H1 (cell line): ENCODE results near the gene DHRS4L2.
"Not testable (repeated sequence)": the region's sequence is repeated elsewhere in the genome, so short reads cannot be mapped to it uniquely, and the experiment has no call there.

Experiments
- EZH2 ChIP-seq: fragments of 200-600 bp; sonication (generic); IDR thresholded peaks from 2 replicates; pipeline ENCODE4 v1.7.1; 2012; ENCODE audit warnings: low read depth, mild to moderate bottlenecking, moderate library complexity, low read length, inconsistent platforms; ENCODE audit not compliant: severe bottlenecking
- POLR2A ChIP-seq, 2 experiments: IDR thresholded peaks; 1 replicate in 1 of 2; 2 replicates in 1 of 2; pipeline ENCODE4 v1.6.1; 2011; ENCODE audit warnings: low read depth in 2 of 2, low read length in 2 of 2, mild to moderate bottlenecking in 2 of 2; ENCODE audit errors: control extremely low read depth in 1 of 2
- RBBP5 ChIP-seq: IDR thresholded peaks from 2 replicates; pipeline ENCODE4 v1.7.1; 2012; ENCODE audit warnings: low read depth, mild to moderate bottlenecking, inconsistent platforms, low read length, moderate library complexity, borderline replicate concordance
- SRF ChIP-seq: IDR thresholded peaks from 2 replicates; pipeline ENCODE4 v1.6.1; 2011; ENCODE audit warnings: mild to moderate bottlenecking, low read depth, low read length, moderate library complexity
- TF ChIP-seq, protein P1 (sequence below), 3 experiments: IDR thresholded peaks; 1 replicate in 2 of 3; 2 replicates in 1 of 3; pipeline versions ENCODE4 v1.5.1 to v1.6.1; 2011; ENCODE audit warnings: low read length in 3 of 3, mild to moderate bottlenecking in 3 of 3, inconsistent platforms in 2 of 3, low read depth in 1 of 3, moderate library complexity in 1 of 3; ENCODE audit not compliant: insufficient read depth in 1 of 3; ENCODE audit errors: control extremely low read depth in 1 of 3

DNA sequence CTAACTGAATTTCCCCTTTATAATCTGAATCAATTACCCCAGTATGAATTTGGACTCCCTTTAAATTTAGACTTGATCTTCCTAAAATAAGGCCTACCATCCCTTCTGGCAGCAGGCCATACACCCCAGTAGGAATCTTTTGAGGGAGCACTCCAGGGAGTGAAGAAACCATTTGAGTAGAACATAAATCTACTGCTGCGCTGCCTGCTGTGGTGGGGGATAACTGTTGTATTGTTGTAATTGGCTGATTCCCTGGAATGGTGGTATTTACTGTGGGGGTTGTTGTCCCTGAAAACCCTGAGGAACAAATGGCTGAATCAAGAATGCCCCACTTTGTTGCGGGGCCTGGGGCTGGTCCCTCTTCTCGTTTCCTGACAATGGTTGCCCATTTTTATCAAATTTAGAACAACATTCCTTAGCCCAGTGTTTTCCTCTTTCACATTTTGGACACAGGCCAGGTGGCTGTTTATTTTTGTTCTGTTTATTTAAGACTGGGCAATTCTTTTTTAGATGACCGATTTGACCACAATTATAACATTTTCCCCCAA lies 24.1 kb downstream of the DHRS4L2 start:
- not testable (repeated sequence) for TF ChIP-seq EZH2; POLR2A (IDR thresholded peaks at IDR 0.05; ENCODE audit: control extremely low read depth in 1 of 2, low read depth in 2 of 2, low read length in 2 of 2); RBBP5; SRF
- TF ChIP-seq, protein P1, sequence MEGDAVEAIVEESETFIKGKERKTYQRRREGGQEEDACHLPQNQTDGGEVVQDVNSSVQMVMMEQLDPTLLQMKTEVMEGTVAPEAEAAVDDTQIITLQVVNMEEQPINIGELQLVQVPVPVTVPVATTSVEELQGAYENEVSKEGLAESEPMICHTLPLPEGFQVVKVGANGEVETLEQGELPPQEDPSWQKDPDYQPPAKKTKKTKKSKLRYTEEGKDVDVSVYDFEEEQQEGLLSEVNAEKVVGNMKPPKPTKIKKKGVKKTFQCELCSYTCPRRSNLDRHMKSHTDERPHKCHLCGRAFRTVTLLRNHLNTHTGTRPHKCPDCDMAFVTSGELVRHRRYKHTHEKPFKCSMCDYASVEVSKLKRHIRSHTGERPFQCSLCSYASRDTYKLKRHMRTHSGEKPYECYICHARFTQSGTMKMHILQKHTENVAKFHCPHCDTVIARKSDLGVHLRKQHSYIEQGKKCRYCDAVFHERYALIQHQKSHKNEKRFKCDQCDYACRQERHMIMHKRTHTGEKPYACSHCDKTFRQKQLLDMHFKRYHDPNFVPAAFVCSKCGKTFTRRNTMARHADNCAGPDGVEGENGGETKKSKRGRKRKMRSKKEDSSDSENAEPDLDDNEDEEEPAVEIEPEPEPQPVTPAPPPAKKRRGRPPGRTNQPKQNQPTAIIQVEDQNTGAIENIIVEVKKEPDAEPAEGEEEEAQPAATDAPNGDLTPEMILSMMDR (IDR thresholded peaks at IDR 0.05; ENCODE audit: control extremely low read depth in 1 of 3, insufficient read depth in 1 of 3, low read depth in 1 of 3, low read length in 3 of 3) = not testable (repeated sequence)
